AG09319 (cell line): ENCODE data around the gene PCDHGA3.
A peak's percentile ranks its signal among the peaks of the same experiment; 100 is the strongest.
"Not testable (repeated sequence)": the region's sequence is repeated elsewhere in the genome, so short reads cannot be mapped to it uniquely, and the experiment has no call there.

Experiments
- DNase-seq: peaks from one replicate; pipeline ENCODE4 v3.0.0-alpha.2; 2010; ENCODE audit warnings: low read depth; ENCODE audit errors: extremely low read depth
- TF ChIP-seq, protein P1 (sequence below): IDR thresholded peaks from 2 replicates; pipeline ENCODE4 v1.5.1; 2011; ENCODE audit warnings: low read depth, mild to moderate bottlenecking, inconsistent platforms, low read length, moderate library complexity

PCDHGA3 gene

DNA sequence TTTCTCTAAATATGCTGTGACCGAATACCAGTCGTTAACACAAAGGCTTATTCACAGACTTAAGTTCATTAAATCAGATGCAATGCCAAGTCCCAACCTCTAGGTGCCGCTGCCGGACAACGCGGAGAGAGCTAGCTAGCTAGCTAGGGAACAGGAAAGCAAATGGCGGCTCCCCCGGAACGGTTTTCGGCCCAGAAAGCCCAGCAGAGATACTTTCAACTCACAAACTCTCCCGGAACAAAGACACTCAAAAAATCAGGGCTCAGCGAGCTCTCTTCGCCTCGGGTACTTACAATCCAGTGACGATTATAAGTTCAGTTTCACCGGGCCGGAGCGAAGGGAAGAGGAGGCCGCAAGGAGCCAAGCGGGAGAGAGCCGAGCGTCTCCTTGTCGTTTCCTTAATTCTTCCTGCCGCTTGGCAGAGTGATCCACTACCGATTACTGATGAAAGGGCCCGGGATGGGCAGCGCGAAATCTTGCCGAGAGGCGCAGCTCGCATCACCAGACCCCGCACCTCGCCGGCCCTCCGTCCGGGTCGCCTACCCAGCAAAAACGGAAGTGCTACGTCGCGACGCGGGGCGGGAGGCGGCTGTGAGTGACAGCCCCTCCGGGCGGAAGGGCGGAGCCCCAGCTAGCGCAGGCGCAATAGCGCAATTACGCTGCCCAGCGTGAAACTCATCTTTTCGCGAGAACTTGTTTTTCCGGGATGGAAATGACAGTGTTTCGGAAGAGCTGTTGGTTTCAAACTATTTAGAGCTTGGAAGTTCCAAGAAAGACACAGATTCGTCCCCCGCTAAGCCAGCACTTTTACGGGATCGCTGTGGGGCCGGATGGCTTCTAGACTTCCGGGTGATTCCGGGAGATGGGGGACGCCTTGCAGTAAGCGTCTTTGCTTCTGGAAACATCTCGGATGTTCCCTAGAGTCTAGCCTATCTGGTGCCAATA is 23.1 kb upstream of the PCDHGA3 start, which contains the start of gene TAF7:
TAF7 (minus strand) TSS at position 560 of the 945 bp plus-strand sequence. CDS start 740 bp downstream, outside the sequence.
- TF ChIP-seq, protein P1, sequence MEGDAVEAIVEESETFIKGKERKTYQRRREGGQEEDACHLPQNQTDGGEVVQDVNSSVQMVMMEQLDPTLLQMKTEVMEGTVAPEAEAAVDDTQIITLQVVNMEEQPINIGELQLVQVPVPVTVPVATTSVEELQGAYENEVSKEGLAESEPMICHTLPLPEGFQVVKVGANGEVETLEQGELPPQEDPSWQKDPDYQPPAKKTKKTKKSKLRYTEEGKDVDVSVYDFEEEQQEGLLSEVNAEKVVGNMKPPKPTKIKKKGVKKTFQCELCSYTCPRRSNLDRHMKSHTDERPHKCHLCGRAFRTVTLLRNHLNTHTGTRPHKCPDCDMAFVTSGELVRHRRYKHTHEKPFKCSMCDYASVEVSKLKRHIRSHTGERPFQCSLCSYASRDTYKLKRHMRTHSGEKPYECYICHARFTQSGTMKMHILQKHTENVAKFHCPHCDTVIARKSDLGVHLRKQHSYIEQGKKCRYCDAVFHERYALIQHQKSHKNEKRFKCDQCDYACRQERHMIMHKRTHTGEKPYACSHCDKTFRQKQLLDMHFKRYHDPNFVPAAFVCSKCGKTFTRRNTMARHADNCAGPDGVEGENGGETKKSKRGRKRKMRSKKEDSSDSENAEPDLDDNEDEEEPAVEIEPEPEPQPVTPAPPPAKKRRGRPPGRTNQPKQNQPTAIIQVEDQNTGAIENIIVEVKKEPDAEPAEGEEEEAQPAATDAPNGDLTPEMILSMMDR: peak; percentile 81
- DNase-seq: peak; percentile 83

DNA sequence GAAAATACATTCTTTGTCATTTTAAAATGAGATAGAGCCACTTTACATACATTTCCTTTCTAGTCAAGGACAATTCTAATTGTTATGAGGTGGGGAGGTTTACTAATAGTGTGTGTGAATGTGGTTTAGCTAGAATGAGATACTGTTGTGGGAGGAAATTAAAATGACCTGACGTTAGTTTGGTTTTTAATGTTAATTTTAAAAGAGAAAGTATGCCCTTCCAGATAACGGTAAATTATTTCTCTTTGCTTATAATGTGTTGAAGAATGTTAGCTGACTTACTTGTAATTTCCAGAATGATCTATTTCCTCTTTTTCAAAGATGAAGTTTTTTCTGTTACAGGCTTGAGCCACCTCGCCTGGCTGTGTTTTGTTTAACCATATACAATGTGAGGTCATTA is 21.4 kb upstream of the PCDHGA3 start:
- DNase-seq: no peak
- TF ChIP-seq, protein P1: no peak

GRCh38 chr5:141326088-141326854 is 17.4 kb upstream of the PCDHGA3 start:
- peak; percentile 37 for DNase-seq
- TF ChIP-seq, protein P1: peak; percentile 76

GRCh38 chr5:141328231-141328630 is 15.4 kb upstream of the PCDHGA3 start:
- TF ChIP-seq, protein P1: no peak
- DNase-seq: no peak

GRCh38 chr5:141330299-141331080 is 13.1 kb upstream of the PCDHGA3 start, which contains the start of gene PCDHGA1:
Gene PCDHGA1, plus strand, starts transcription at chr5:141330514.
- TF ChIP-seq, protein P1: peak; percentile 49
- DNase-seq: peak; percentile 34

- DNase-seq: not testable (repeated sequence)
Observed at GRCh38 chr5:141332571-141332970, 11.1 kb upstream of the PCDHGA3 start.
